ENCODE measurements around the gene SLC35D3.
"Not testable (repeated sequence)": the region's sequence is repeated elsewhere in the genome, so short reads cannot be mapped to it uniquely, and the experiment has no call there.

Gene SLC35D3

GRCh38 chr6:136923116-136923953, 1.2 kb downstream of the SLC35D3 start:
- no peak for DNase-seq (ENCODE audit: low read depth in 2 of 2)

- no peak for DNase-seq (ENCODE audit: low read depth in 2 of 2)
These were observed 2.0 kb downstream of the SLC35D3 start for GRCh38 chr6:136923954-136924673.

GRCh38 chr6:136926383-136926782, 4.3 kb downstream of the SLC35D3 start:
- no peak for DNase-seq (ENCODE audit: low read depth in 2 of 2)

GRCh38 chr6:136927292-136927691, 5.2 kb downstream of the SLC35D3 start:
- DNase-seq (ENCODE audit: low read depth in 2 of 2), result no peak

GRCh38 chr6:136930528-136930927, 8.4 kb downstream of the SLC35D3 start:
- DNase-seq (ENCODE audit: low read depth in 2 of 2), result no peak

GRCh38 chr6:136932599-136932998, 10.5 kb downstream of the SLC35D3 start:
- no peak for DNase-seq (ENCODE audit: low read depth in 2 of 2)

GRCh38 chr6:136945072-136945471, 23.0 kb downstream of the SLC35D3 start:
- DNase-seq (ENCODE audit: low read depth in 2 of 2), result no peak

GRCh38 chr6:136945711-136946121, 23.6 kb downstream of the SLC35D3 start:
- DNase-seq (ENCODE audit: low read depth in 2 of 2), result no peak

GRCh38 chr6:136947037-136947436, 24.9 kb downstream of the SLC35D3 start:
- no peak for DNase-seq (ENCODE audit: low read depth in 2 of 2)

- DNase-seq (ENCODE audit: low read depth in 2 of 2), result not testable (repeated sequence)
These were observed 27.9 kb downstream of the SLC35D3 start for GRCh38 chr6:136949957-136950356.

- no peak for DNase-seq (ENCODE audit: low read depth in 2 of 2)
These were observed 28.5 kb downstream of the SLC35D3 start for GRCh38 chr6:136950436-136951126.

GRCh38 chr6:136952714-136953260, 30.7 kb downstream of the SLC35D3 start:
- DNase-seq (ENCODE audit: low read depth in 2 of 2), result no peak

- no peak for DNase-seq (ENCODE audit: low read depth in 2 of 2)
These were observed 33.0 kb downstream of the SLC35D3 start for GRCh38 chr6:136955123-136955522.

GRCh38 chr6:136956590-136957544, 34.8 kb downstream of the SLC35D3 start:
- no peak for DNase-seq (ENCODE audit: low read depth in 2 of 2)

- DNase-seq (ENCODE audit: low read depth in 2 of 2), result no peak
These were observed 36.1 kb downstream of the SLC35D3 start for GRCh38 chr6:136958168-136958567.

- DNase-seq (ENCODE audit: low read depth in 2 of 2), result no peak
These were observed 37.4 kb downstream of the SLC35D3 start for GRCh38 chr6:136959471-136959891.

GRCh38 chr6:136959935-136960334, 37.8 kb downstream of the SLC35D3 start:
- not testable (repeated sequence) for DNase-seq (ENCODE audit: low read depth in 2 of 2)

- DNase-seq (ENCODE audit: low read depth in 2 of 2), result no peak
These were observed 38.7 kb downstream of the SLC35D3 start for GRCh38 chr6:136960781-136961180.

GRCh38 chr6:136961848-136962247, 39.7 kb downstream of the SLC35D3 start:
- no peak for DNase-seq (ENCODE audit: low read depth in 2 of 2)

- no peak for DNase-seq (ENCODE audit: low read depth in 2 of 2)
These were observed 40.6 kb downstream of the SLC35D3 start for GRCh38 chr6:136962661-136963060.

- no peak for DNase-seq (ENCODE audit: low read depth in 2 of 2)
These were observed 41.2 kb downstream of the SLC35D3 start for GRCh38 chr6:136963259-136963658.
